ENCODE data around the gene FBLN1. TPM values are rescaled to one million over a fixed set of nuclear protein-coding genes. Genes with fewer than 3 reads are reported as not detected.
"Not testable (repeated sequence)": the region's sequence is repeated elsewhere in the genome, so short reads cannot be mapped to it uniquely, and the experiment has no call there.

FBLN1 gene
- total and polyA plus RNA-seq, 5 donors from 2014 or later: 0.49 TPM; not detected in 4

GRCh38 chr22:45541382-45541979 is 38.8 kb downstream of the FBLN1 start:
- Mint-ChIP-seq H3K27ac (no peak overlapping the region), H3K4me3 (no peak overlapping the region), H3K36me3 (no peaks in the 10 kb centered on the region), H3K4me1 (no peaks in the 10 kb centered on the region), H3K9me3 (no peaks in the 10 kb centered on the region), H3K27me3 (peaks cover 17% of the 10 kb centered on the region)
- Histone ChIP-seq H3K27me3 (ENCODE audit: control insufficient read depth, insufficient read depth, low read length) (no peaks in the 10 kb centered on the region), H3K36me3 (ENCODE audit: control insufficient read depth, insufficient read depth, low read length) (no peaks in the 10 kb centered on the region), H3K9me3 (ENCODE audit: control insufficient read depth in 2 of 2, low read length in 2 of 2) (no peaks in the 10 kb centered on the region), H3K4me1 (ENCODE audit: control insufficient read depth, insufficient read depth, low read length, poor library complexity, severe bottlenecking) (no peaks in the 10 kb centered on the region), H3K4me3 (ENCODE audit: low read depth, low read length) (no peak overlapping the region), H3K27ac (ENCODE audit: insufficient read depth, low read length, poor library complexity, severe bottlenecking) (no peak overlapping the region)
- no peak for DNase-seq
- ATAC-seq (ENCODE audit: low read depth in 2 of 2): no peak

GRCh38 chr22:45542001-45542520 is 39.4 kb downstream of the FBLN1 start:
- no peaks in the 10 kb centered on the region for H3K9me3 Mint-ChIP-seq
- no peaks in the 10 kb centered on the region for H3K36me3 Mint-ChIP-seq
- no peak overlapping the region for H3K27ac Mint-ChIP-seq
- H3K27me3 ChIP-seq (ENCODE audit: control insufficient read depth, insufficient read depth, low read length): no peaks in the 10 kb centered on the region
- ATAC-seq (ENCODE audit: low read depth in 2 of 2) (no peak), DNase-seq (no peak)
- H3K4me3 Mint-ChIP-seq: no peak overlapping the region
- H3K27ac ChIP-seq (ENCODE audit: insufficient read depth, low read length, poor library complexity, severe bottlenecking): no peak overlapping the region
- no peaks in the 10 kb centered on the region for H3K9me3 ChIP-seq (ENCODE audit: control insufficient read depth in 2 of 2, low read length in 2 of 2)
- no peak overlapping the region for H3K4me3 ChIP-seq (ENCODE audit: low read depth, low read length)
- no peaks in the 10 kb centered on the region for H3K36me3 ChIP-seq (ENCODE audit: control insufficient read depth, insufficient read depth, low read length)
- H3K27me3 Mint-ChIP-seq: peaks cover 17% of the 10 kb centered on the region
- no peaks in the 10 kb centered on the region for H3K4me1 ChIP-seq (ENCODE audit: control insufficient read depth, insufficient read depth, low read length, poor library complexity, severe bottlenecking)
- H3K4me1 Mint-ChIP-seq: no peaks in the 10 kb centered on the region

GRCh38 chr22:45542736-45543135 is 40.1 kb downstream of the FBLN1 start:
- not testable (repeated sequence) for H3K4me1 Mint-ChIP-seq; H3K27me3 ChIP-seq (ENCODE audit: control insufficient read depth, insufficient read depth, low read length); H3K4me3 Mint-ChIP-seq; H3K4me3 ChIP-seq (ENCODE audit: low read depth, low read length); DNase-seq; H3K36me3 ChIP-seq (ENCODE audit: control insufficient read depth, insufficient read depth, low read length); H3K4me1 ChIP-seq (ENCODE audit: control insufficient read depth, insufficient read depth, low read length, poor library complexity, severe bottlenecking); H3K27ac Mint-ChIP-seq; ATAC-seq (ENCODE audit: low read depth in 2 of 2); H3K36me3 Mint-ChIP-seq; H3K9me3 Mint-ChIP-seq; H3K9me3 ChIP-seq (ENCODE audit: control insufficient read depth in 2 of 2, low read length in 2 of 2); H3K27ac ChIP-seq (ENCODE audit: insufficient read depth, low read length, poor library complexity, severe bottlenecking)
- peaks cover 14% of the 10 kb centered on the region for H3K27me3 Mint-ChIP-seq

GRCh38 chr22:45543243-45543642 is 40.6 kb downstream of the FBLN1 start:
- Histone ChIP-seq H3K27me3 (ENCODE audit: control insufficient read depth, insufficient read depth, low read length) (no peaks in the 10 kb centered on the region), H3K4me3 (ENCODE audit: low read depth, low read length) (no peak overlapping the region), H3K4me1 (ENCODE audit: control insufficient read depth, insufficient read depth, low read length, poor library complexity, severe bottlenecking) (no peaks in the 10 kb centered on the region), H3K9me3 (ENCODE audit: control insufficient read depth in 2 of 2, low read length in 2 of 2) (no peaks in the 10 kb centered on the region), H3K36me3 (ENCODE audit: control insufficient read depth, insufficient read depth, low read length) (no peaks in the 10 kb centered on the region), H3K27ac (ENCODE audit: insufficient read depth, low read length, poor library complexity, severe bottlenecking) (no peak overlapping the region)
- Mint-ChIP-seq H3K4me3 (no peak overlapping the region), H3K9me3 (peaks cover 0 to 2% (median 0%) of the 10 kb centered on the region in 7 donors), H3K4me1 (no peaks in the 10 kb centered on the region), H3K36me3 (no peaks in the 10 kb centered on the region), H3K27ac (no peak overlapping the region), H3K27me3 (peaks cover 9% of the 10 kb centered on the region)
- no peak for ATAC-seq (ENCODE audit: low read depth in 2 of 2)
- no peak for DNase-seq

- H3K4me3 ChIP-seq (ENCODE audit: low read depth, low read length): no peak overlapping the region
- Mint-ChIP-seq H3K27me3 (peaks cover 6% of the 10 kb centered on the region), H3K27ac (no peak overlapping the region), H3K4me3 (no peak overlapping the region), H3K9me3 (peaks cover 0 to 2% (median 0%) of the 10 kb centered on the region in 7 donors), H3K4me1 (no peaks in the 10 kb centered on the region), H3K36me3 (no peaks in the 10 kb centered on the region)
- H3K27ac ChIP-seq (ENCODE audit: insufficient read depth, low read length, poor library complexity, severe bottlenecking): no peak overlapping the region
- no peaks in the 10 kb centered on the region for H3K36me3 ChIP-seq (ENCODE audit: control insufficient read depth, insufficient read depth, low read length)
- no peaks in the 10 kb centered on the region for H3K9me3 ChIP-seq (ENCODE audit: control insufficient read depth in 2 of 2, low read length in 2 of 2)
- no peaks in the 10 kb centered on the region for H3K4me1 ChIP-seq (ENCODE audit: control insufficient read depth, insufficient read depth, low read length, poor library complexity, severe bottlenecking)
- ATAC-seq (ENCODE audit: low read depth in 2 of 2) (no peak), DNase-seq (no peak)
- H3K27me3 ChIP-seq (ENCODE audit: control insufficient read depth, insufficient read depth, low read length): no peaks in the 10 kb centered on the region
Measured at GRCh38 chr22:45544588-45545170, 42.0 kb downstream of the FBLN1 start.

- Histone ChIP-seq H3K27ac (ENCODE audit: insufficient read depth, low read length, poor library complexity, severe bottlenecking) (no peak overlapping the region), H3K4me3 (ENCODE audit: low read depth, low read length) (no peak overlapping the region), H3K9me3 (ENCODE audit: control insufficient read depth in 2 of 2, low read length in 2 of 2) (no peaks in the 10 kb centered on the region), H3K27me3 (ENCODE audit: control insufficient read depth, insufficient read depth, low read length) (no peaks in the 10 kb centered on the region), H3K4me1 (ENCODE audit: control insufficient read depth, insufficient read depth, low read length, poor library complexity, severe bottlenecking) (no peaks in the 10 kb centered on the region), H3K36me3 (ENCODE audit: control insufficient read depth, insufficient read depth, low read length) (no peaks in the 10 kb centered on the region)
- Mint-ChIP-seq H3K27ac (no peak overlapping the region), H3K4me1 (no peaks in the 10 kb centered on the region), H3K9me3 (peaks cover 0 to 2% (median 0%) of the 10 kb centered on the region in 7 donors), H3K27me3 (peaks cover 6% of the 10 kb centered on the region), H3K36me3 (no peaks in the 10 kb centered on the region), H3K4me3 (no peak overlapping the region)
- ATAC-seq (ENCODE audit: low read depth in 2 of 2): no peak
- DNase-seq: no peak
Measured at GRCh38 chr22:45546333-45547015, 43.8 kb downstream of the FBLN1 start.

- H3K4me3 Mint-ChIP-seq: no peak overlapping the region
- no peaks in the 10 kb centered on the region for H3K27me3 ChIP-seq (ENCODE audit: control insufficient read depth, insufficient read depth, low read length)
- peaks cover 0 to 2% (median 0%) of the 10 kb centered on the region in 7 donors for H3K9me3 Mint-ChIP-seq
- no peaks in the 10 kb centered on the region for H3K9me3 ChIP-seq (ENCODE audit: control insufficient read depth in 2 of 2, low read length in 2 of 2)
- ATAC-seq (ENCODE audit: low read depth in 2 of 2): no peak
- H3K4me3 ChIP-seq (ENCODE audit: low read depth, low read length): no peak overlapping the region
- no peak overlapping the region for H3K27ac ChIP-seq (ENCODE audit: insufficient read depth, low read length, poor library complexity, severe bottlenecking)
- H3K36me3 Mint-ChIP-seq: no peaks in the 10 kb centered on the region
- H3K4me1 Mint-ChIP-seq: no peaks in the 10 kb centered on the region
- H3K27ac Mint-ChIP-seq: no peak overlapping the region
- no peaks in the 10 kb centered on the region for H3K4me1 ChIP-seq (ENCODE audit: control insufficient read depth, insufficient read depth, low read length, poor library complexity, severe bottlenecking)
- H3K27me3 Mint-ChIP-seq: peaks cover 6% of the 10 kb centered on the region
- no peaks in the 10 kb centered on the region for H3K36me3 ChIP-seq (ENCODE audit: control insufficient read depth, insufficient read depth, low read length)
- no peak for DNase-seq
Measured at GRCh38 chr22:45547016-45547345, 44.3 kb downstream of the FBLN1 start.

All from CD4-positive, CD25-positive, alpha-beta regulatory T cell (primary cell).